ENCODE results near the gene BTBD17.

DNA sequence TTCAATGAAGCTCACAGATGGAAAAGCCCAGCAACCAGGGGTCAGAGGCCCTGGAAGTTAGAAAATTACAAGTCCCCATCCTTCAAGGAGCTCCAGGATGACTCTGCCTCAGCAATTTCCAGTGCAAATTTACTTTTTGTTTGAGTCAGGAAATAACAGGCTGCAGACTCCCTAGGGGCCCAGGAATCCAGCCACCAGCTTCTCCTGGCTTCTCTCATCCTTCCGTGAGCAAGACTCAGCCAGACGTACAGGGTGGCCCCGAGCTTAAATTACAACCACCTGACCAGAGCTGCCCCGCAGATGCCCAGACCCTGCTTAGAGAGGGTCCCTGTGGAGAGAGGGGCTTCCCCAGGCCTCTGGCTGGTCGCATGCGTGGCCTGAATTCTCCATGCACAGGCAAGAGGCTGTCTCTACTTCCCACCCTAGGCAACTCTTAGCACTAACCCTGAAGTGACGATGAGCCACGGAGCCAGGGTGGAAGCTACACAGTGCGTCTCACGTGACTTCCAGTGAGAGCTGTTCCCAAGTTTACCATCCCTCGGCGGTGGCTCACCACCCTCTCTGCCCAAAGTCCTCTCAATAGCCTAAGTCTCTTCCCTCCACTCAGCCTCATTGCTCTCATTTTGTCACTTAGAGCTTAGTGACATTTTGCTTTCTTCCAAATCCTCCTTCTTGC is 32.7 kb upstream of the BTBD17 start:
- TF ChIP-seq, protein P1, sequence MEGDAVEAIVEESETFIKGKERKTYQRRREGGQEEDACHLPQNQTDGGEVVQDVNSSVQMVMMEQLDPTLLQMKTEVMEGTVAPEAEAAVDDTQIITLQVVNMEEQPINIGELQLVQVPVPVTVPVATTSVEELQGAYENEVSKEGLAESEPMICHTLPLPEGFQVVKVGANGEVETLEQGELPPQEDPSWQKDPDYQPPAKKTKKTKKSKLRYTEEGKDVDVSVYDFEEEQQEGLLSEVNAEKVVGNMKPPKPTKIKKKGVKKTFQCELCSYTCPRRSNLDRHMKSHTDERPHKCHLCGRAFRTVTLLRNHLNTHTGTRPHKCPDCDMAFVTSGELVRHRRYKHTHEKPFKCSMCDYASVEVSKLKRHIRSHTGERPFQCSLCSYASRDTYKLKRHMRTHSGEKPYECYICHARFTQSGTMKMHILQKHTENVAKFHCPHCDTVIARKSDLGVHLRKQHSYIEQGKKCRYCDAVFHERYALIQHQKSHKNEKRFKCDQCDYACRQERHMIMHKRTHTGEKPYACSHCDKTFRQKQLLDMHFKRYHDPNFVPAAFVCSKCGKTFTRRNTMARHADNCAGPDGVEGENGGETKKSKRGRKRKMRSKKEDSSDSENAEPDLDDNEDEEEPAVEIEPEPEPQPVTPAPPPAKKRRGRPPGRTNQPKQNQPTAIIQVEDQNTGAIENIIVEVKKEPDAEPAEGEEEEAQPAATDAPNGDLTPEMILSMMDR (IDR thresholded peaks at IDR 0.05), result no peak
- TF ChIP-seq EZH2 (IDR thresholded peaks at IDR 0.05), result no peak
